Measurements from ENCODE around the gene PTCSC3. TPM values are rescaled to one million over a fixed set of nuclear protein-coding genes. Genes with fewer than 3 reads are reported as not detected.
A peak's percentile ranks its signal among the peaks of the same experiment; 100 is the strongest.

PTCSC3 gene
- total and polyA plus RNA-seq, 2 of the 13 experiments (the other 11 are each of a cell fraction or from before 2014, with no cell fraction given), result not detected

- TF ChIP-seq CERS6 (CRISPR knock-in tag; IDR thresholded peaks at IDR 0.05) (no peak), ZNF160 (CRISPR knock-in tag; IDR thresholded peaks at IDR 0.05) (no peak), ZBTB38 (CRISPR knock-in tag; IDR thresholded peaks at IDR 0.05) (no peak), RBM39 (IDR thresholded peaks at IDR 0.05; ENCODE audit: low read depth, low read length, poor library complexity, severe bottlenecking) (no peak), ETV5 (CRISPR knock-in tag; IDR thresholded peaks at IDR 0.05; ENCODE audit: borderline replicate concordance) (no peak; the same call in 1 of the 2 replicates), TCF7 (IDR thresholded peaks at IDR 0.05; ENCODE audit: low read depth) (peak; percentile 100), BRF2 (CRISPR knock-in tag; IDR thresholded peaks at IDR 0.05) (0 out of 2 replicates have a peak, but pooled peaks have one; percentile 46), RXRA (CRISPR knock-in tag; IDR thresholded peaks at IDR 0.05) (no peak), DRAP1 (CRISPR knock-in tag; IDR thresholded peaks at IDR 0.05) (no peak), BRCA1 (CRISPR knock-in tag; IDR thresholded peaks at IDR 0.05) (no peak), FOXK2 (IDR thresholded peaks at IDR 0.05) (peak; percentile 64; the same call in 1 of the 2 replicates), ZNF17 (CRISPR knock-in tag; IDR thresholded peaks at IDR 0.05) (no peak), ZBTB8A (CRISPR knock-in tag; IDR thresholded peaks at IDR 0.05; ENCODE audit: borderline replicate concordance, low read depth) (no peak), E2F1 (CRISPR knock-in tag; IDR thresholded peaks at IDR 0.05) (no peak), PRDM15 (CRISPR knock-in tag; IDR thresholded peaks at IDR 0.05) (no peak), ZNF577 (CRISPR knock-in tag; IDR thresholded peaks at IDR 0.05; ENCODE audit: borderline replicate concordance, low read depth) (no peak), NFE2 (CRISPR knock-in tag; IDR thresholded peaks at IDR 0.05) (no peak), ZNF335 (CRISPR knock-in tag; IDR thresholded peaks at IDR 0.05) (no peak), SP5 (CRISPR knock-in tag; IDR thresholded peaks at IDR 0.05; ENCODE audit: borderline replicate concordance, low read depth) (0 out of 2 replicates have a peak, but pooled peaks have one; percentile 17), KLF12 (CRISPR knock-in tag; IDR thresholded peaks at IDR 0.05; ENCODE audit: borderline replicate concordance) (no peak), ZNF543 (CRISPR knock-in tag; IDR thresholded peaks at IDR 0.05) (no peak), ELF4 (CRISPR knock-in tag; IDR thresholded peaks at IDR 0.05; ENCODE audit: borderline replicate concordance) (no peak), ZNF136 (CRISPR knock-in tag; IDR thresholded peaks at IDR 0.05; ENCODE audit: low read depth) (no peak), ZFP37 (CRISPR knock-in tag; IDR thresholded peaks at IDR 0.05; ENCODE audit: borderline replicate concordance) (no peak), PPARG (CRISPR knock-in tag; conservative IDR thresholded peaks at IDR 0.05) (peak; percentile 77)
Measured at GRCh38 chr14:36208690-36209278, 32.3 kb upstream of the PTCSC3 start (continued).

Measured in HepG2 (cell line).